ENCODE data around the gene TJP2. TPM values are rescaled to one million over a fixed set of nuclear protein-coding genes. Genes with fewer than 3 reads are reported as not detected.

Gene TJP2
- total and polyA plus RNA-seq, 10 of the 15 experiments (the other 5 are each of a cell fraction or from before 2014, with no cell fraction given) = 6.4 to 59.9 (median 29.7) TPM

GRCh38 chr9:69130456-69131441 lies 43.3 kb upstream of the TJP2 start:
- no peak for TF ChIP-seq SREBF1 (IDR thresholded peaks at IDR 0.05; ENCODE audit: low read length)
- TF ChIP-seq GABPA (IDR thresholded peaks at IDR 0.05; ENCODE audit: low read depth) = no peak
- TF ChIP-seq EZH2 (IDR thresholded peaks at IDR 0.05; ENCODE audit: borderline replicate concordance, control insufficient read depth, low read depth, low read length) = no peak
- TF ChIP-seq FOS (IDR thresholded peaks at IDR 0.05; ENCODE audit: borderline replicate concordance, extremely low read depth, insufficient read length) = no peak
- TF ChIP-seq SUZ12 (IDR thresholded peaks at IDR 0.05; ENCODE audit: unreplicated experiment) = no peak
- TF ChIP-seq ATF7 (IDR thresholded peaks at IDR 0.05; ENCODE audit: low read depth) = no peak
- TF ChIP-seq PKNOX1 (IDR thresholded peaks at IDR 0.05) = no peak
- TF ChIP-seq IKZF2 (IDR thresholded peaks at IDR 0.05) = no peak
- no peak for TF ChIP-seq CBX3 (IDR thresholded peaks at IDR 0.05; ENCODE audit: borderline replicate concordance, low read depth)
- no peak for TF ChIP-seq HDAC6 (IDR thresholded peaks at IDR 0.05; ENCODE audit: unreplicated experiment)
- TF ChIP-seq WRNIP1 (IDR thresholded peaks at IDR 0.05; ENCODE audit: borderline replicate concordance, low read depth, low read length) = no peak
- TF ChIP-seq BACH1 (IDR thresholded peaks at IDR 0.05; ENCODE audit: borderline replicate concordance) = no peak
- no peak for TF ChIP-seq MTA3 (IDR thresholded peaks at IDR 0.05; ENCODE audit: borderline replicate concordance, low read length)
- TF ChIP-seq RB1 (IDR thresholded peaks at IDR 0.05; ENCODE audit: borderline replicate concordance) = no peak
- no peak for TF ChIP-seq NR2C2 (IDR thresholded peaks at IDR 0.05; ENCODE audit: borderline replicate concordance, control insufficient read depth, insufficient read length, low read depth)
- no peak for TF ChIP-seq STAT3 (IDR thresholded peaks at IDR 0.05; ENCODE audit: low read depth, low read length)
- no peak for TF ChIP-seq NFIC (IDR thresholded peaks at IDR 0.05; ENCODE audit: low read depth, low read length)
- TF ChIP-seq, protein P1, sequence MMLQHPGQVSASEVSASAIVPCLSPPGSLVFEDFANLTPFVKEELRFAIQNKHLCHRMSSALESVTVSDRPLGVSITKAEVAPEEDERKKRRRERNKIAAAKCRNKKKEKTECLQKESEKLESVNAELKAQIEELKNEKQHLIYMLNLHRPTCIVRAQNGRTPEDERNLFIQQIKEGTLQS (IDR thresholded peaks at IDR 0.05; ENCODE audit: borderline replicate concordance, extremely low read depth, low read depth, low read length) = no peak
- H4K20me1 ChIP-seq (ENCODE audit: control insufficient read depth, insufficient read depth) = no peaks in the 10 kb centered on the region
- no peak for DNase-seq (ENCODE audit: low read depth, low spot score)
- in situ Hi-C loops (cut with MboI) = no loop called here
- no peaks in the 10 kb centered on the region for H3K79me2 ChIP-seq (ENCODE audit: control insufficient read depth, insufficient read depth, low read length)
- FAIRE-seq = no peak
- POLR2A ChIA-PET = no interaction called here
- intact Hi-C loops (cut with micrococcal nuclease; ENCODE audit: unreplicated experiment) = no loop called here
- WGBS (ENCODE audit: insufficient coverage, insufficient replicate concordance, low lambda C conversion rate, missing lambda C conversion rate) = 50% methylated on average over 16 of the region's 16 CpGs
- H3K4me1 ChIP-seq (ENCODE audit: control insufficient read depth, insufficient read depth, low read length) = no peaks in the 10 kb centered on the region
- no peaks in the 10 kb centered on the region for H3K9me3 ChIP-seq (replicated peaks; ENCODE audit: control insufficient read depth, insufficient read depth, low read length)
- H2AFZ ChIP-seq (ENCODE audit: control insufficient read depth, low read depth, low read length) = no peak overlapping the region
- ATAC-seq = no peak
- no peaks in the 10 kb centered on the region; a peak in 1 of 4 replicates for H3K27me3 ChIP-seq (replicated peaks in 1 of 2; ENCODE audit: control insufficient read depth in 2 of 2, insufficient read depth in 2 of 2, low read length in 1 of 2)
- no peaks in the 10 kb centered on the region for H3K36me3 ChIP-seq (ENCODE audit: control insufficient read depth in 2 of 2, insufficient read depth in 2 of 2, low read length in 1 of 2)
- no peak overlapping the region for H3K4me3 ChIP-seq
- SMC1A ChIA-PET (ENCODE audit: uncharacterized antibody, unreplicated experiment) = interaction anchor here (0.6 kb wide), 1 partner anchor 60 kb away, joined by 3 read pairs; no protein-coding TSS in a partner anchor
- RAD21 ChIA-PET (ENCODE audit: unreplicated experiment) = no interaction called here
- CTCF ChIA-PET = interaction anchor here (0.9 kb wide), 1 partner anchor 9 kb away, joined by 4 read pairs; no protein-coding TSS in a partner anchor
- no peak overlapping the region for H3K4me2 ChIP-seq (ENCODE audit: control insufficient read depth, insufficient read depth)
- no peak overlapping the region for H3K9ac ChIP-seq (ENCODE audit: control insufficient read depth, insufficient read depth, low read length)
- BruUV-seq (replicated peaks) = no TSS peak
- H3K27ac ChIP-seq (ENCODE audit: control insufficient read depth, insufficient read depth) = no peak overlapping the region

Measured in GM12878 (cell line).